HepG2 (cell line): ENCODE measurements around the gene TH. TPM values are rescaled to one million over a fixed set of nuclear protein-coding genes. Genes with fewer than 3 reads are reported as not detected.
A peak's percentile ranks its signal among the peaks of the same experiment; 100 is the strongest.

Experiments
- ATAC-seq: fragments of 200-7000 bp; cut with Tn5 transposase; 3 replicates; pipeline ENCODE4 v1.9.1; 2020; ENCODE audit warnings: mild to moderate bottlenecking, moderate library complexity
- BruUV-seq: library from RNA; stranded (reverse); fragments of 400-500 nt; replicated peaks from 2 replicates; lab custom pipeline; 2021; lab: Mats Ljungman, UMichigan
- CTCF ChIA-PET: fragments of 300-600 bp; formaldehyde crosslinking; extraction: SDS; loops from one replicate; lab custom pipeline; 2021; ENCODE audit warnings: low total read pairs, inconsistent platforms, low intra/inter-chr PET ratio; lab: Yijun Ruan, JAX
- POLR2A ChIA-PET: fragments of 350-600 bp; sonication (Branson Sonifier 250); formaldehyde crosslinking; loops from one replicate; lab custom pipeline; 2020; ENCODE audit warnings: antibody characterized with exemption, inconsistent platforms; lab: Yijun Ruan, JAX
- DNase-seq: peaks from one replicate; pipeline ENCODE4 v3.0.0-alpha.2; 2015; ENCODE audit warnings: low spot score
- FAIRE-seq: peaks from 3 replicates; lab custom pipeline; 2011; peaks lifted over from hg19 to GRCh38; lab: Jason Lieb, UNC
- H2AFZ ChIP-seq: one replicate; pipeline ENCODE4 v1.6.1; 2011; ENCODE audit warnings: low read length, inconsistent platforms
- H3K27ac ChIP-seq: fragments of 300-600 bp; 3 replicates; pipeline ENCODE4 v1.8.0; 2011; ENCODE audit warnings: mixed run types, mild to moderate bottlenecking, mixed read lengths, low read length, inconsistent platforms; ENCODE audit not compliant: insufficient read depth; ENCODE audit errors: extremely low read length
- H3K27me3 ChIP-seq, 2 experiments: fragments of 200-600 bp in 1 of 2; 2 replicates in 1 of 2; 3 replicates in 1 of 2; pipeline versions ENCODE4 v1.6.0 to v1.8.0; 2011; ENCODE audit warnings: low read length in 2 of 2, mild to moderate bottlenecking in 2 of 2, moderate library complexity in 2 of 2, inconsistent platforms in 1 of 2; ENCODE audit not compliant: insufficient read depth in 2 of 2, control insufficient read depth in 1 of 2
- H3K36me3 ChIP-seq, 2 experiments: fragments of 200-600 bp in 1 of 2; replicated peaks in 1 of 2; 2 replicates in 1 of 2; 3 replicates in 1 of 2; pipeline versions ENCODE4 v1.5.1 to v1.8.0; 2011; ENCODE audit warnings: low read length in 2 of 2, inconsistent platforms in 1 of 2; ENCODE audit not compliant: insufficient read depth in 2 of 2, control insufficient read depth in 1 of 2
- H3K4me1 ChIP-seq: 2 replicates; pipeline ENCODE4 v1.5.1; 2012; ENCODE audit warnings: low read length, inconsistent platforms; ENCODE audit not compliant: insufficient read depth
- H3K4me2 ChIP-seq: 2 replicates; pipeline ENCODE4 v1.6.0; 2011; ENCODE audit warnings: low read depth, low read length, inconsistent platforms
- H3K4me3 ChIP-seq, 3 experiments: fragments of 200-600 bp in 1 of 3; sonication (generic), shearing (Covaris generic) in 1 of 3; replicated peaks in 1 of 3; 2 replicates each; pipeline ENCODE4 v1.5.1; 2011 to 2016; ENCODE audit warnings: low read length in 3 of 3, inconsistent platforms in 2 of 3, low read depth in 2 of 3, mild to moderate bottlenecking in 2 of 3, control low read depth in 1 of 3, mixed read lengths in 1 of 3; ENCODE audit not compliant: insufficient read depth in 1 of 3
- H3K79me2 ChIP-seq: one replicate; pipeline ENCODE4 v1.6.1; 2011; ENCODE audit warnings: low read length, inconsistent platforms; ENCODE audit not compliant: insufficient read depth
- H3K9ac ChIP-seq: 2 replicates; pipeline ENCODE4 v1.6.0; 2011; ENCODE audit warnings: mild to moderate bottlenecking, low read depth, low read length, inconsistent platforms; ENCODE audit not compliant: insufficient read depth
- H3K9me3 ChIP-seq: 2 replicates; pipeline ENCODE4 v1.5.1; 2012; ENCODE audit warnings: mild to moderate bottlenecking, low read length
- H4K20me1 ChIP-seq: 2 replicates; pipeline ENCODE4 v1.6.0; 2011; ENCODE audit warnings: inconsistent platforms, mild to moderate bottlenecking, low read length, moderate library complexity; ENCODE audit not compliant: insufficient read depth
- AKNA ChIP-seq: sonication (generic); formaldehyde crosslinking; IDR thresholded peaks from 2 replicates; pipeline ENCODE4 v1.4.0; 2020; ENCODE audit warnings: missing genetic modification reagents, borderline replicate concordance
- DZIP1 ChIP-seq: sonication (generic); formaldehyde crosslinking; IDR thresholded peaks from 2 replicates; pipeline ENCODE4 v1.5.0; 2020; ENCODE audit warnings: mild to moderate bottlenecking, missing genetic modification reagents
- HHEX ChIP-seq: IDR thresholded peaks from 2 replicates; pipeline ENCODE4 v1.6.1; 2016; ENCODE audit warnings: control low read depth
- HMG20B ChIP-seq: conservative IDR thresholded peaks from 2 replicates; pipeline ENCODE4 v1.6.1; 2016; ENCODE audit warnings: missing genetic modification reagents, missing compliant biosample characterization
- ISL2 ChIP-seq: sonication (generic); formaldehyde crosslinking; IDR thresholded peaks from 2 replicates; pipeline ENCODE4 v1.5.0; 2020; ENCODE audit warnings: missing genetic modification reagents
- NFIB ChIP-seq: sonication (generic); formaldehyde crosslinking; IDR thresholded peaks from 2 replicates; pipeline ENCODE4 v1.9.0; 2021; ENCODE audit warnings: missing genetic modification reagents, mild to moderate bottlenecking, borderline replicate concordance
- TOE1 ChIP-seq: sonication (generic); formaldehyde crosslinking; IDR thresholded peaks from 2 replicates; pipeline ENCODE4 v1.4.0; 2020; ENCODE audit warnings: mild to moderate bottlenecking, missing genetic modification reagents
- ZNF138 ChIP-seq: sonication (generic); formaldehyde crosslinking; IDR thresholded peaks from 2 replicates; pipeline ENCODE4 v1.5.0; 2020; ENCODE audit warnings: mild to moderate bottlenecking, low read depth, missing genetic modification reagents
- ZNF160 ChIP-seq: sonication (generic); formaldehyde crosslinking; IDR thresholded peaks from 2 replicates; pipeline ENCODE4 v1.8.0; 2022; ENCODE audit warnings: mild to moderate bottlenecking, inconsistent platforms, missing genetic modification reagents
- ZNF296 ChIP-seq: sonication (generic); formaldehyde crosslinking; conservative IDR thresholded peaks from 2 replicates; pipeline ENCODE4 v1.5.0; 2020; ENCODE audit warnings: mild to moderate bottlenecking, missing genetic modification reagents
- ZNF549 ChIP-seq: sonication (generic); formaldehyde crosslinking; IDR thresholded peaks from 2 replicates; pipeline ENCODE4 v1.5.0; 2020; ENCODE audit warnings: missing genetic modification reagents
- ZNF552 ChIP-seq: sonication (generic); formaldehyde crosslinking; IDR thresholded peaks from 2 replicates; pipeline ENCODE4 v1.9.0; 2022; ENCODE audit warnings: missing genetic modification reagents, mild to moderate bottlenecking, borderline replicate concordance
- ZNF570 ChIP-seq: sonication (generic); formaldehyde crosslinking; IDR thresholded peaks from 2 replicates; pipeline ENCODE4 v1.4.0; 2020; ENCODE audit warnings: mild to moderate bottlenecking, missing genetic modification reagents, borderline replicate concordance
- ZNF790 ChIP-seq: sonication (generic); formaldehyde crosslinking; IDR thresholded peaks from 2 replicates; pipeline ENCODE4 v1.8.0; 2022; ENCODE audit warnings: missing genetic modification reagents, mild to moderate bottlenecking, borderline replicate concordance
- ZNF879 ChIP-seq: sonication (generic); formaldehyde crosslinking; IDR thresholded peaks from 2 replicates; pipeline ENCODE4 v1.8.1; 2023; ENCODE audit warnings: missing genetic modification reagents
- WGBS: methylation state at CpG from one replicate; pipeline ENCODE4 v1.1.6; 2017; ENCODE audit warnings: low lambda C conversion rate; 5-methylcytosine and 5-hydroxymethylcytosine counted together
- in situ Hi-C: cut with HindIII; loops from 2 replicates; pipeline ENCODE4 v1.10.0; 2017; ENCODE audit warnings: low pct_unique_long_range_greater_than_20kb; ENCODE audit not compliant: extremely low pct_ligation_motif_present
- intact Hi-C: fragments of 100-400 bp; cut with micrococcal nuclease; formaldehyde crosslinking; loops from one replicate; pipeline ENCODE4 v1.10.0; 2022; ENCODE audit not compliant: unreplicated experiment
- polyA plus RNA-seq, 8 experiments: library from polyadenylated mRNA; depleted of rRNA in 3 of 8; stranded (reverse) in 7 of 8; unstranded in 1 of 8; fragments of >200 nt; fragmentation: Illumina TruSeq in 4 of 8; extraction: Trizol in 4 of 8; gene quantifications; 2 replicates each; pipeline versions ENCODE4 v1.2.1 to v1.2.3, GENCODE V29; 2011 to 2016; ENCODE audit warnings: low read depth in 4 of 8, missing spikeins in 1 of 8, mixed read lengths in 1 of 8; ENCODE audit not compliant: insufficient read depth in 1 of 8
- total RNA-seq, 5 experiments: library from RNA; depleted of rRNA; stranded (reverse); fragments of >200 nt; fragmentation: Illumina TruSeq; extraction: Trizol; gene quantifications; 2 replicates each; pipeline ENCODE4 v1.2.3, GENCODE V29; 2016; ENCODE audit warnings: low read depth in 1 of 5

TH gene
- total and polyA plus RNA-seq, 2 of the 13 experiments (the other 11 are each of a cell fraction or from before 2014, with no cell fraction given), result 0.36 TPM; not detected in 1

- POLR2A ChIA-PET, result interaction anchor here (0.5 to 6.5 kb wide), 8 partner anchors 15 to 188 kb away, joined by 3 to 39 read pairs (median 6); partner anchors contain the start of gene MRPL23
- no TSS peak for BruUV-seq
- FAIRE-seq (no peak), DNase-seq (no peak), ATAC-seq (no peak)
- peak overlapping the region; percentile 80 for H3K27ac ChIP-seq
- H2AFZ ChIP-seq, result no peak overlapping the region
- peak overlapping the region; percentile 75 for H3K4me2 ChIP-seq
- in situ Hi-C loops, result no loop called here
- peak overlapping the region; percentile 72 to 84 (median 80); a peak in 5 of 6 replicates for H3K4me3 ChIP-seq
- peaks cover 17% of the 10 kb centered on the region for H3K79me2 ChIP-seq
- H3K9ac ChIP-seq, result peak overlapping the region; percentile 72; the same call in 1 of the 2 replicates
- peaks cover 0 to 10% of the 10 kb centered on the region in 2 experiments; a peak in 2 of 5 replicates for H3K27me3 ChIP-seq
- CTCF ChIA-PET, result no interaction called here
- H4K20me1 ChIP-seq, result peaks cover 70% of the 10 kb centered on the region
- peaks cover 24 to 47% of the 10 kb centered on the region in 2 experiments; a peak in 4 of 5 replicates for H3K36me3 ChIP-seq
- WGBS, result 70% methylated on average over 10 of the region's 14 CpGs
- intact Hi-C loops, result no loop called here
- H3K4me1 ChIP-seq, result peaks cover 34% of the 10 kb centered on the region
- H3K9me3 ChIP-seq, result no peaks in the 10 kb centered on the region
- TF ChIP-seq ZNF570 (CRISPR knock-in tag), result no peak
- TF ChIP-seq NFIB (CRISPR knock-in tag), result no peak
- no peak for TF ChIP-seq ZNF138 (CRISPR knock-in tag)
- TF ChIP-seq HHEX (CRISPR knock-in tag), result no peak
- 0 out of 2 replicates have a peak, but pooled peaks have one; percentile 33 for TF ChIP-seq ZNF160
- no peak for TF ChIP-seq ISL2 (CRISPR knock-in tag)
- TF ChIP-seq ZNF552 (CRISPR knock-in tag), result no peak
- TF ChIP-seq TOE1 (CRISPR knock-in tag), result 0 out of 2 replicates have a peak, but pooled peaks have one; percentile 13
- TF ChIP-seq ZNF879 (CRISPR knock-in tag), result no peak
- peak; percentile 65; the same call in 1 of the 2 replicates for TF ChIP-seq DZIP1 (CRISPR knock-in tag)
- no peak for TF ChIP-seq AKNA
- no peak for TF ChIP-seq ZNF549 (CRISPR knock-in tag)
- TF ChIP-seq ZNF296, result no peak
- peak; percentile 34; the same call in 1 of the 2 replicates for TF ChIP-seq ZNF790 (CRISPR knock-in tag)
- TF ChIP-seq HMG20B (CRISPR knock-in tag), result no peak
These were observed 35.9 kb downstream of the TH start for GRCh38 chr11:2135648-2136201.
